ENCODE data around the gene AGAP1. TPM values are rescaled to one million over a fixed set of nuclear protein-coding genes. Genes with fewer than 3 reads are reported as not detected.

AGAP1 gene
- polyA plus RNA-seq, 4 donors = 17.5 to 19.9 (median 19.3) TPM

DNA sequence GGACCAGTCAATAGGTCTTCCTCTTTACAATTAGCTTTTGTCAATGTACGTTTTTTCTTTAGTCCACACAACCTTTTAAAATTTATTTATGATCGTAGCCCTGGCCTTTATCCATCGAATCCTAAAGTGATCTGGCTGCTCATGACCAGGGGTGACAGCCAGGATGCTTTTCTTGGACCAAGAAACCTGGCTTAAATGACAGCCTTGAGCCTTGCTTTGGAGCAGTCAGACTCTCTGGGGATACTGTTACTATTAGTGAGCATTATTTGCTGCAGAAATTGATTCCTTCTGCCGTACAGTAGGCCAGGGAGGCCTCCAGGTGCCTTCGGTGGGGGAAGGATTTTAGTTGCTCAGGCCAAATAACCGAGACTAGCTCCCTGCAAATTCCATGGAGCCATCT is 70.2 kb downstream of the AGAP1 start:
- DNase-seq (ENCODE audit: low read depth in 4 of 4, low spot score in 3 of 4) = no peak

DNA sequence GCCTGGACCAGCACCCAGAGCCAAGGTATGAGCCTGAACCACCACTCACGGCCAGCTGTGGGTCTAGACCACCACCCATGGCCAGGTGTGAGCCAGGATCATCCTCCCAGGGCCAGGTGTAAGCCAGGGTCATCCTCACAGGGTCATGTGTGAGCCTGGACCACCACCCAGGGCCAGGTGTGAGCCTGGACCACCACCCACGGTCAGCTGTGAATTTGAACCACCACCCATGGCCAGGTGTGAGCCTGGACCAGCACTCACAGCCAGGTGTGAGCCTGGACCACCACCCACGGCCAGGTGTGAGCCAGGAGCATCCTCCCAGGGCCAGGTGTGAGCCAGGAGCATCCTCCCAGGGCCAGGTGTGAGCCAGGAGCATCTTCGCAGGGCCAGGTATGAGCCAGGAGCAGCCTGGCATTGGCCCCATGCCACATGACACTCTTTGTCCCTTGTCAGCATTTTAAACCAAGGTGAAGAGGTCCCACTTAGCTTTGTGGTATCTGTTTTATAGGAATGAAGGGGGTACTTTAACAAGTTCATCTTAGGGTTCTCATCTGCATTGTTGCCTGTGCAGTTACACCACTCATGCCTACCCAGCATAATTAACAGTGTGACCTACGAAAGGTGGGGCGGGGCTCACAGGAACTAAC is 71.2 kb downstream of the AGAP1 start:
- DNase-seq (ENCODE audit: low read depth in 4 of 4, low spot score in 3 of 4) = no peak

DNA sequence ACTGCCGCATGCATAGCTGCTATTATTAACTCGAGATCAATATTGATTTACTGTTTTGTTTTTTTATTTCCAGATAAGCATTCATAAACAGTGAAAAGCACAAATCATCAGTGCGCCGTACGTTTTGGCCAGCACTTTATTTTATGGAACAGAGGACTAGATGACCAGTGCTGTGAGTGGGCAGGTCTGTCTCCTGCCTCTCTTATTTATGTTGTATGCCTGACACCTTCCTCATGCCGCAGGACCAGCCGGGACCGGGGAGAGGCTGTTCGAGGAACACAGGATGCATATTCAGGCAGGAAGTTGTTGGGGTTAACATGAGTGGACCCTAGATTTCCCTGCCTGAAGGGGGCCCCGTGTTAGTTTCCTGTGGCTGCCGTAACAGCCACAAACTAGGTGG is 72.6 kb downstream of the AGAP1 start:
- DNase-seq (ENCODE audit: low read depth in 4 of 4, low spot score in 3 of 4) = no peak

DNA sequence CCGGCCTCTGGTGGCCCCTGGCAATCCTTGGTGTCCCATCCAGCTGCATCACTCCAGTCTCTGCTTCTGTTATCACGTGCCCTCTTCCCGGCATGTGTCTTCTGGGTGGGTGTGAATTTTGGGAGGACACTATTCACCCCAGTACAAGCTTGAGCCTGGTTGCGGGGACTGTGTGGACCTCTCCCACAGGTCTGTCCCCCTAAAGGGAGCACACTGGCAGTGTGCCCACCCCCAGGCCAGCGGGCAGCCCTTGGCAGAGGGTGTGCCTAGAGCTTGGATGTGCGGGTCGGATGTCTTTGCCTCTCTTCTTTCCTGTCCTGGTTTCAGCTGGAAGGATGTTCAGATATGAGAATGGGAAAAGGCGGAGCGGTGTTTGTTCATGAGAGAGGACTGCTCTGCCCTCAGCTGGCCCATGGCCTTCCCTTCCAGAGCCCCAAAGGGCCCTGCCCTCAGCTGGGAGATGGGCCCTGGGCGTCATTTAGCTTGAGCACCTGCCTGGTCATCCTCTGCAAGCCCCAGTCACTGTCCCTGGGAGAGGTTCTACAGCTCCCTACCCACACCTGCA is 73.2 kb downstream of the AGAP1 start:
- DNase-seq (ENCODE audit: low read depth in 4 of 4, low spot score in 3 of 4) = no peak

DNA sequence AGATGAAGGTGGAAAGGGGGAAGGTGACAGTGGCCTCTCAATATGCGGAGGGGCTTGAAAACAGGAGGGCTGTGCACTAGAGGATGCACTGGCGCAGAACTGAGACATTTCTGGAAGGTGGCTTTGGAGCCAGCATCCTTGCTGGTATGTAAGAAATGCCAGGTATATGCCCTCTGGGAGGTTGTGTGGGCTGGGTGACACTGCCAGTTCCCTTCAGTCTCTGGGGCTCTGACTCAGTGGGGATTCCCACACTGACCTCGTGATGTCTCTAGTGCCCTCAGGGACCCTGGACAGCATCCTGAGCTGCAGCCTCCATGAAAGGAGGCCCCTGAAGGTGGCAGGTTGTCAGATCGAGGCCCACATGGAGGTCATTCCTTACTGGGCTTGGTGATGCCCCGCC is 74.0 kb downstream of the AGAP1 start:
- DNase-seq (ENCODE audit: low read depth in 4 of 4, low spot score in 3 of 4) = no peak

DNA sequence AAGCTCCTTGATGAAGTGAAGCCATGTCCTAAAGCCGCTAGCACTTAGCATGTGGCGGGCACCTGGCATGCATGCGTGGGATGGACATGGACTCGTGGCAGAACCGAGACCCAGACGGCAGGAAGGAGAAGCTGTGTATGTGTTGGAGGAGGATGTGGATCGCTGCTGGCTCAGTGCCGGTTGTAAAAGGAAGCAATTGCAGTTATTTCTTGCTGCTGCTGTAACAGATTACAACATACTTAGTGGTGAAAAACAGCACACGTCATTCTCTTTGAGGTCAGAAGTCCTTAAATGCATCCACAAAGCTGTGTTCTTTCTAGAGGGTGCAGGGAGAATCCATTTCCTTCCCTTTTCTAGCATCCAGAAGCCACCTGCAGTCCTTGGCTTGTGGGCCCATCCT is 74.6 kb downstream of the AGAP1 start:
- no peak for DNase-seq (ENCODE audit: low read depth in 4 of 4, low spot score in 3 of 4)

DNA sequence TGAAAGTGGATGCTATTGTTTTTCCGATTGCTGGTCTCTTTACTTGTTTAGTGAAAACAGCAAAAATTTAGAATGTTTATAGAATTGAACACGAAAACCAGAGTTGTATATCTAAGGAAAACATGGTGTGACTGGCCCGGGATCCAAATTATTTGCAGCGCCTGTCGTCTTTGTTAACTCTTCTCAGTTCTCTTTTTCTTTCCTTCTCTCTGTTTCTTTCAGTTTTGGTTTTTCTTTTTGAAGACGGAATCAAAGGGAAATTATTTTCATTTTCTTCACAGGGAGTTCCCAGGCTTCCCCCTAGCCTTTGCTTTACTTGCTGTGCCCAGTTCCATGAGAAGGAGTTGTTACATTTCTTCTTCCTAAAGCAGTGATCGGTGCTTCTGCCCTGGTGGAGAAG is 76.0 kb downstream of the AGAP1 start:
- no peak for DNase-seq (ENCODE audit: low read depth in 4 of 4, low spot score in 3 of 4)

DNA sequence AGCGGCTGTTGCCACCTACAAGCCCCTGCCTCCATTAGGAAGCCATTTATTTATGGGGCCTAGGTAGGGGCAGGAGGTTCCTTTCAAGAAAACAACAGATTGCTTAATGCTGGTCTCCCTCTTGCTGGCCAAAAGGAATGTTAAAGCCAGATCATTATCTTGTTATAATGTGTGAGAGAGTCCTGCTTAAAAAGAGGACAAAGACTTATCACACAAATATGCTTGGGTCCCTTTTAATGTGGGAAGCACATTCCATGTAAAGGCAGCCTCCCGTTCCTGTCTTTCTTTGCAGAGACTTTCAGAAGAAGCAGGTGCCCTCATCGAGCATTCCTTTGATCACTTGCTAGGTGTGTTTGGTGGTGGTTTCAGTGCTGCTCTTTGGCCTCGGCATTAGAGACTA is 76.4 kb downstream of the AGAP1 start:
- DNase-seq (ENCODE audit: low read depth in 4 of 4, low spot score in 3 of 4) = no peak

DNA sequence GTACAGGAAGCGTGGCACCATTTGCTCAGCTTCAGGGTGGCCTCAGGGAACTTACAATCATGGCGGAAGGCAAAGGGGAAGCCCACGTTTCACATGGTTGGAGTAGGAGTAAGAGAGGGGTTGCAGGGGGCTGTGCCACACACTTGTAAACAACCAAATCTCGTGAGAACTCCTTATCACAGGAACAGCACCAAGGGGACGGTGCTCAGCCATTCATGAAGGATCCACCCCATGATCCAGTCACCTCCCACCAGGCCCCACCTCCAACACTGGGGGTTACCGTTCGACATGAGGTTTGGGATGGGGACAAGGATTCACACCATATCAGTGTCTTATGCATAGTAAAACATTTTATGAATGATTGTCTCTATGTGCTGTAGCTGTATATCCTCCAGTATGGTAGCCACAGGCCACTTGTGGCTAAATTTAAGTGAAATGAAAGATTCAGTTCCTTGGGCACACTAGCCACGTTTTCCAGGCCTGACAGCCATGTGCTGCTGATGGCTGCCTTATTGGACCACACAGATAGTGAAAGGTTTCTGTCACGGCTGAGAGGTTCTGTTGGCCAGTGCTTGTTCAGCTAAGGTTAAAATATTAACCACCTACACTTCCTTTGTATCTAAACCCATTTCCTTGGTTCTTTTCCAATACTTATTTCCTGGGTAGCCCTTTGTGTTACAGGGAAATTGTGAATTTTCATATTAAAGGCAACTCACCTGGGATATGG is 77.3 kb downstream of the AGAP1 start:
- DNase-seq (ENCODE audit: low read depth in 4 of 4, low spot score in 3 of 4) = no peak

DNA sequence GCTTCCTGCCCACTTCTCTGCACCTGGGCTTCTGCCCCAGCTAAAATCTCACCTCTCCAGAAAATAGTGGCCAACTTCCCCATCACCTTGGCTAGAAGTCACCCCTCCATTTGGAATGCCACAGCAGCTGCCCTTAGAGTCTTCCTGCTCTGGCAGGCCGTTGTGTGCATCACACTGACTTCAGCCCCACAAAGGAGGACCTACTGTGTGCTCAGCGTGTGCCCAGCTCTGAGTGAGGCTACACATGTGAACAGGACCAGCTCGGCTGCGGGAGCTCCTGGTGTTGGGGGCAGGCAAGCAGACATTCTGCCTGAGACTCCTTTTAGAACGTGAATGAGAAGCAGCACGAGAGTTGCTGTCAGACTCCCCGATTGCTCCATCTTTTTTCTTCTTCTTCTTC is 78.7 kb downstream of the AGAP1 start:
- DNase-seq (ENCODE audit: low read depth in 4 of 4, low spot score in 3 of 4) = no peak

DNA sequence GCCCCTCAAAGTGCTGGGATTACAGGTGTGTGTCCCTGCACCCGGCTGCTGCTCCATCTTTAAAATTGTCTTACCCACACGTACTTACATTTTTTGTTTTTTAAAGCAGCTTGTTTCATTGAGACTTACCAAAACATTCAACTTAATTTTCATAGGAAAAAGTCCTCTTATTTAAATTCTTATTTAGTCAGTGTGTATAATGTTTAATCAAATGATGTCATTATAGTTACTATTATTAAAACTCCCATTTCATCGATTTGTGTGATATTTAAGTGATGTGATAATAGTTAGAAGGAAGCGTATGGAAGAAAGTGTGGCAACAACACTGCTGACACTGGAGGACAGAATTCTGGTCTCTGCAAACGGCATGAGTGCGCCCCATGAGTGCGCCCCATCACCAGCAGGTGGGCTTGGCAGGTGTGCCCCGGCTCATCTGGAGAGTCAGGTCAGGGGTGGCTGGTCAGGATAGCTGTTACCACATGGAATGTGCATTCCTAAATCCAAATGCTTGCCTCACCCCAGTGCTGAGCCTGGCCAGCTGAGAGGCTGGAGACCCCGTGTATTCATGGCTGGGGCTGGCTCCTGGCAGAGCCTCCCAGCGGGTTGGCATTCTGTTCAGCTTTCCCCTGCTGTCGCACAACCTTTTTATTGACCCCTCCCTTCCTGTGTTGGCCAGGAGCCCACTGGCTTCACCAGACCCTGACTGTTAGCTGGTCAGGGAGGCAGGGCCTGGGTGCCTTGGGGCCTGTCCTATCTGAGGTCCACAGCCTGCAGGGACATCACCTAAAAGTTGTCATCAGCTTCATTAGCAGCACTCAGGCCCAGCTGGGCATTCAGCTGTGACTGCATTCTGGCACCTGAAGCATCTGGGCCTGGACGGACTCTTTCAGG is 79.7 kb downstream of the AGAP1 start:
- no peak for DNase-seq (ENCODE audit: low read depth in 4 of 4, low spot score in 3 of 4)

DNA sequence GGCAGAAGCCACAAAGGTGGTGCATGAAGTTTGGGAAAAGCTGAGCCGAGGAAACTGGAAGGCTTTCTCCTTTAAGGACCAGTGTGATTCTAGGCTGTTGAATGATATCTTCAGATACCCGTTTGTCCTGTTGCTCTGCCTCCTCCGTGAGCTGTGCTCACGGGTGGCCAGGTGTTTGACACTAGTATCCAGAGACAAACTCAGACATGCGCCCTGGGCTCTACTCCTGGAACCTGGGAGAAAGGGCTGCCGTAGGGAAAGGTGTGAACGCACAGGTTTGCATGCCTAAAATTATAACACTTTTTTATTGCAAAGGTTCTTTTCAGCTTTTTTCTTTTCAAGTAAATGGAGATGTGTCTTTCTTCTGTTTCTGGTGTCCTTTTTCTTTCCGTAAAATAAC is 81.6 kb downstream of the AGAP1 start:
- no peak for DNase-seq (ENCODE audit: low read depth in 4 of 4, low spot score in 3 of 4)

DNA sequence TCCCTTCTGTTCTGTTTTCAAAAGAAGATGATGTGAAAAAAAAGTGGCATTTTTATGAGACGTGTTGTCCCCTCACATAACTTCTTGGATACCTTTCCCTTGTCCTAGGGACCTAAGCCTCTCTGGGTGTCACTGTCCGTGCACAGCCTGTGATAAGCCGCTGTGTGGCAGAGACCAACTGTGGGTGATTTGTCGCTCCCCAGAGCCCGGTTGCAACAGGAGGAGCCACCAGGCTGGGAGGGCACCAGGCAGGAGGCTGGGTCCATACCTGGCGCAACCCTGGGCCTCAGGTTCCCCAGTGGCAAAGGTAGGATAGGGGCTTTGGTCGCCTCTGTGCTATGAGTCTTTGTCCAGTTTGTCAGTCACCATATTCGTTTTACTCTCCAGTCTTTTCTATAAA is 82.1 kb downstream of the AGAP1 start:
- no peak for DNase-seq (ENCODE audit: low read depth in 4 of 4, low spot score in 3 of 4)

DNA sequence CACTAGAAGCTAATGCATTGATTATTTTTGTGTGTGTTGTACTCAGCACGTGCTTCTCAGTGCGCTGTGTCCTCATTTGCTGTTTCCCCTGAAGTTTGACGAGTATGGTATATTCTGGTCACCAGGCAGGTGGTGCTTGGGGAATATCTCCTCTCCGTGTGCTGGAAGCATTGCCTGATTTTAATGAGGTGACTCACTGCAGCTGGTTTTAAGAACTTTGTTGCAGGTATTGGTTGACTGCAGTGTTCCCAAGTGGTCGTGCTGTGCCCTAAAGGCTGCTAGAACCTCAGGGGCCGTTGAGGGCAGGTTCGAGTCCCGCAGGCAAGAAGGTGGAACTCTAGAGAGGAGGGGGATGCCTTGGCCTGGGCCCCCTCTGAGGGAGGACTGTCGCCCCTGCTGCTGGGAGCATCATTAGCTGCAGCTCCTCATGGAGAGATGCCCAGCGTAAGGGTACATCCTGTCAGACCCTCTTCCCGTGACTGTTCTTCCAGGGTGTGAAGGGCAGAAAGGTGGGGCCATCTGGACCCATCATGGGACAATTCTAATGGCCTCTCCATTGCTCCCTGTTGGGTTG is 82.6 kb downstream of the AGAP1 start:
- DNase-seq (ENCODE audit: low read depth in 4 of 4, low spot score in 3 of 4) = no peak

DNA sequence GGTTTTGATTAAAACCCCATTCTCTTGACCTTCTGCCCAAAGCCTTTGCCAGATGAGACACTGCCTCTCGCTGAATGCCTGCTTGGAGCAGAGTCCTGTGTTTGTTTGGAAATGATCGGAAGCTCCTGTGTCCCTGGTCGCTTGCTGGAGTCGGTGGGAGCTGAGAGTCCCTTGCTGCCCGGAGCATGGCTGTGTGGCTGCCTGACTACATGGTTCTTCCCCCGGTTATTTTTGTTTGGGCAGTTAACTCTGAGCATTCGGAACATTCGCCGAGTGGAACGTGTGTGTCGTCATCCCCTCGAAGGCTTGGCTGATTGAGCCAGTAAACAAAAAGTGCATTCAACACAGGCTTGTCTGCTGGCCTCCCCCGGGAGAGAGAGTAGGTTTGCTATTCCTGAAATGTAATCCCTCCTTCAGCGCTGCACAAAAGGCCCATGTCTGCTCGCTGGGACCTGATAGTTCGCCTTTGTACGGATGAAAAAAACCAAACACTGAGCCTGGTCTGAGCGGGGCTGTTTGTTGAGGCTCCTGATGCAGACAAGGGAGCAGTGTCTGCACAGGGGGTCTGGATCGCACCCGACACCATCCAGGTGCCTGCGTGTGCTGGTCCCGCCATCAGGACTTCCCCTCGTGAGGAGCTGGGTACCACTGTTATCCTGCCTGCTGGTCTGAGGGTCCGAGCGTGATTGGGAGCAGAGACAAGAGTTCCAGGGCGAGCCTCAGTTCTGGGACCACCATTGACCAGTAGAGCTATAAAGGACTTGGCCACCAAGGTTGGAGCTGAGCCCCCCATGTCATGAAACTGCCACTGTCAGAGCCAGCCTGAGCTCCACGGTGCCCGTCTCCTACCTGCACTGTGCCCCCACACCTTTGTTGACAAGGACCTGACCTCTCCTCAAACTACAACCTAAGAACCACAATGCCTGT is 83.8 kb downstream of the AGAP1 start:
- peak in 1 of 4 donors; percentile 42 for DNase-seq (ENCODE audit: low read depth in 4 of 4, low spot score in 3 of 4)

DNA sequence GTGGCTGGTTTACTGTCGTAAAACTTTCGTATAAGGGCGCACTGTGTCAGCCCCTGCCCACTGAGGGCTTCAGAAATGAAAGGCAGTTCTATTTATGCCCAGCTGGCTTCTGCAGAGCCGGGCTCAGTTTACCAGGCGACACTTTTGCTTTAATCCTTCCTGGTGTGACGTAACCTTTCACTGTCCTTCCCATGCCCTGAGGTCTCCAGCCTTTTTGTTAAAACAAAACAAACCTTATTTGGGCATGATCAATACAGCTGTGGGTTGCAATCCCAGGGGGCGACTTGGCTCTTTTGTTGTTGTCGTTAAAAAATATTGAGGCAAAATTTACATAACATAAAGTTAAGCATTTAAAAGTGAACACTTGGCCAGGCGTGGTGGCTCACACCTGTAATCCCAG is 85.3 kb downstream of the AGAP1 start:
- no peak for DNase-seq (ENCODE audit: low read depth in 4 of 4, low spot score in 3 of 4)

DNA sequence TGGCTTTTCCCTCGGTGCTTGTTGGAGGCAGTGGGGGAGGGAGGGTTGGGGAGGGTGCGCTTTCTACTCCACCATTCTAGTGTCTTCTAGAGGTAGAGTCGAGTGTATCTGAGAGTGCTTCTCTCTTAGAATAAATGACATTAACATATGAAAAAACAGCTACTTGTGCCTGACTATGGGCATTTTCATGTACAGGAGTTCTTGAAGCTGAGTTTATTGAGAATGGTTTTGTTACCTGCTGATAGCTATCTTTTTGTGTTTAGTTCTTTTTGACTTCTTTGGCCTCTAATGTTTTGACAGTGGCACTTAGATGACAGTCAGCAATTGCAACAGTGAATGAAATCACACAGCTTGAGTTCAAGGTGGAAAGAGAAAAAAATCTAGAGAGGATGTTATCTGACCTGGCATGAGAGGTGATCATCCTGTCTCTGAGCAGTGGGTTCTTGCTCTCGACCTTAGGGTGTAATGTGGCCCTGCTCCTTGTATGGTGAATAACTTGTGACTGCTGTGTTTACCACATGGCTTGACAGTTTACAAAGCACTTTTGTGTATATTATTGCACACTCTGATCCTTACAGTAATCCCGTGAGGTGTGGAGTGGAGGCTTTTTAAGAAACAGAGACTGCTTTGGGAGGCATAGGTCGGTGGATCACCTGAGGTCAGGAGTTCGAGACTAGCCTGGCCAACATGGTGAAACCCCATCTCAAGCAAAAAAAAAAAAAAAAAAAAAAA is 86.7 kb downstream of the AGAP1 start:
- no peak for DNase-seq (ENCODE audit: low read depth in 4 of 4, low spot score in 3 of 4)

DNA sequence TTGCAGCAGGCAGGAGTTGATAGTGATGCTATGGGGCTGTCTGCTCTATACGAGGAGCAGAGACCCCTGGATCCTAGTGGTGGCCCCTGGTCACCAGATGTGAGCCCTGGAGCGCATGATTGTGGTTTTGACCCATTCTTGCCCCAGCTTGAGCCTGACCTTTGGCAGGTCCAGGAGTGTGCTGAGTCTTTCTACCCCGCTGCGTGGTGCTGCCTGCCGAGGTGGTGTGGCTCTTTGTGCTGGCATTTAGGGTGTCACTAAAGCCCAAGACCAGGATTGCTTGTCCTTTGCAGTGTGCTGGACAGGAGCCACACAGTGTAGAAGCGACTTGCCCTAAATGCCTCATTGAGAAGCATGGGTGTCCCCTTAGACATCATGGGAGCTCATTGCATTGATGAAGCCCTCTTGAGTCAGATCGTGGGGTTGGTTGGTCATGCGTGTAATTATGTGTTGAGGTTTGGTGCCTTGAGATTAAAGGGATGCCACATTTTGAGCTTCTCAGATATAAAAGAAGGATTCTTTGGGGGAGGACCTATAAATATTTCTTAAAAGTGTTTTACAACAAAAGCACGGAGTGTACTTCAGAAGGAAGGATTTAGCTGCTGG is 88.3 kb downstream of the AGAP1 start:
- no peak for DNase-seq (ENCODE audit: low read depth in 4 of 4, low spot score in 3 of 4)

DNA sequence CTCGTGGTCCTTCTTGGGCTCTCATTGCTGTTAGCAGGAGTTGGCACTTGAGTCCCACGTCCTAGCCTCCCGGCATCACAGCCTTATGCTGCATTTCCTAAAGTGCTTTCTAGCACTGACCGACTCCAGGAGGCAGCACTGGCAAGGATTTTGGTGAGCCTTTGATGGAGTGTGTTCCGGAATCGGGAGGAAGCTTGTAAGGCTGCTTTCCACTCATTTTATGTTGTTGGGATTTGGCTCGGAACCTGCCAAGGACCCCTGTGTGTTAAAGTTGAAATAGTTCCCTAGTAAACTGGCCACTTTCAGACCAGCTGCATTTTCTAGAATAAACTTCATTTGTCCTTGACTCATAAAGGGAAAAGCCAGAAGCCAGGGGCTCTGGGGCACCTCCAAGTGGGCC is 88.9 kb downstream of the AGAP1 start:
- DNase-seq (ENCODE audit: low read depth in 4 of 4, low spot score in 3 of 4) = no peak

All from left renal pelvis (tissue), 4 donors.